ENCODE data around the gene CDCA3.

GRCh38 chr12:6817098-6817497 is 34.0 kb downstream of the CDCA3 start:
- no peak for TF ChIP-seq CTCF (IDR thresholded peaks at IDR 0.05)
- no peak for TF ChIP-seq POLR2A (IDR thresholded peaks at IDR 0.05; ENCODE audit: low read depth)
